Mammary epithelial cell (primary cell): ENCODE measurements around the gene PLD1.

Experiments used
- EZH2 ChIP-seq: IDR thresholded peaks from 2 replicates; pipeline ENCODE4 v1.6.1; 2012; ENCODE audit warnings: low read length, inconsistent platforms, borderline replicate concordance
- TF ChIP-seq, protein P1 (sequence below), 2 donors: IDR thresholded peaks in 1 of 2; conservative IDR thresholded peaks in 1 of 2; 2 replicates each; pipeline ENCODE4 v1.5.1; 2011 to 2012; ENCODE audit warnings: inconsistent platforms in 2 of 2, low read length in 2 of 2, mild to moderate bottlenecking in 2 of 2, control low read depth in 1 of 2, low read depth in 1 of 2; ENCODE audit not compliant: insufficient read depth in 1 of 2; ENCODE audit errors: extremely low read depth in 1 of 2

DNA sequence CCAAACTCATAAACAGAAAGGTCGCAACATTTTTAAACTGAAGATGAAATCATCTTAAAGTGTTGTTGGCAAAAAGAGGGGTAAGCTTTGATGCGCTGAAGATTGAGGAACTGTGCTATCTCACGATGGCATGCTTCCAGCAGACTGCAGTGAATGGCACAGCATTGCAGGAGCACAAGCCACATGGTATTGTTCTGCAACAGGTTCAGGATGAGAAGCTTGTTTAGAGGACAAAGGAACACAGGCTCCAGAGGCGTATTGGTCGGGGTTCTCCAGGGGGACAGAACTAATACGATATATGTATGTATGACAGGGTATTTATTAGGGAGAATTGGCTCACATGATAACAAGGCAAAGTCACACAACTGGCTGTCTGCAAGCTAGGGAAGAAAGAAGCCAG lies 13.8 kb upstream of the PLD1 start:
- TF ChIP-seq, protein P1, sequence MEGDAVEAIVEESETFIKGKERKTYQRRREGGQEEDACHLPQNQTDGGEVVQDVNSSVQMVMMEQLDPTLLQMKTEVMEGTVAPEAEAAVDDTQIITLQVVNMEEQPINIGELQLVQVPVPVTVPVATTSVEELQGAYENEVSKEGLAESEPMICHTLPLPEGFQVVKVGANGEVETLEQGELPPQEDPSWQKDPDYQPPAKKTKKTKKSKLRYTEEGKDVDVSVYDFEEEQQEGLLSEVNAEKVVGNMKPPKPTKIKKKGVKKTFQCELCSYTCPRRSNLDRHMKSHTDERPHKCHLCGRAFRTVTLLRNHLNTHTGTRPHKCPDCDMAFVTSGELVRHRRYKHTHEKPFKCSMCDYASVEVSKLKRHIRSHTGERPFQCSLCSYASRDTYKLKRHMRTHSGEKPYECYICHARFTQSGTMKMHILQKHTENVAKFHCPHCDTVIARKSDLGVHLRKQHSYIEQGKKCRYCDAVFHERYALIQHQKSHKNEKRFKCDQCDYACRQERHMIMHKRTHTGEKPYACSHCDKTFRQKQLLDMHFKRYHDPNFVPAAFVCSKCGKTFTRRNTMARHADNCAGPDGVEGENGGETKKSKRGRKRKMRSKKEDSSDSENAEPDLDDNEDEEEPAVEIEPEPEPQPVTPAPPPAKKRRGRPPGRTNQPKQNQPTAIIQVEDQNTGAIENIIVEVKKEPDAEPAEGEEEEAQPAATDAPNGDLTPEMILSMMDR (conservative IDR thresholded peaks at IDR 0.05 in 1 of 2, IDR thresholded peaks at IDR 0.05 in 1 of 2; ENCODE audit: extremely low read depth in 1 of 2, insufficient read depth in 1 of 2, low read depth in 1 of 2, low read length in 2 of 2), result no peak
- TF ChIP-seq EZH2, result no peak
